Erythroblast (primary cell): ENCODE measurements around the gene TTC3.

ENCODE experiments used
- GATA1 ChIP-seq: IDR thresholded peaks from 2 replicates; pipeline ENCODE4 v1.6.1; 2011; ENCODE audit warnings: low read depth, mild to moderate bottlenecking, control low read depth, low read length, moderate library complexity
- POLR2A ChIP-seq: IDR thresholded peaks from 2 replicates; pipeline ENCODE4 v1.6.1; 2011; ENCODE audit warnings: mild to moderate bottlenecking, low read length

DNA sequence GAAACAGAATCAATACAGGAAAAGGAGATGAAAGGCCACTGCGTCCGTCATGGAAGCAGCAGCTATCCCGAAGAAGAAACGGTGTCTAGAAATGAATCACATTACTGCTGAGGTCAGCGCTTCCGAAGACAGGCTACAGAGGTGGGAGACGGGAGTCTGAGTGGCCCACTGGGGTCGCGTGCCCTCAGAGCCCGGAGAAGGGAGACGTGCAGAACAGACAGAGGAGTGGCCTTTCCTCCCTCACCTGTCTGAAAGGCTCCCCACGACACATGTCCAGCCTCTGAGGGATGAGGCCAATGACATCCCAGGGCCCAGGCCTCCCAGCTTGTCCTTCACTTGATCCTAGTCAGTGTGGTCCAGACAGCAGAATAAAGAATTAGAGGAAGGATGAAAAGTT is 158.2 kb downstream of the TTC3 start:
- no peak for TF ChIP-seq POLR2A
- no peak for TF ChIP-seq GATA1
